GM12878 (cell line): ENCODE data around the gene ZNF768. TPM values are rescaled to one million over a fixed set of nuclear protein-coding genes. Genes with fewer than 3 reads are reported as not detected.

Experiments used
- ATAC-seq: fragments of 200-7000 bp; cut with Tn5 transposase; 3 replicates; pipeline ENCODE4 v1.9.1; 2020; ENCODE audit warnings: mild to moderate bottlenecking, moderate library complexity
- BruUV-seq: library from RNA; stranded (reverse); fragments of 400-500 nt; replicated peaks from 2 replicates; lab custom pipeline; 2021; lab: Mats Ljungman, UMichigan
- CTCF ChIA-PET: fragments of 300-600 bp; sonication (Branson Sonifier 250); formaldehyde crosslinking; extraction: SDS; loops from one replicate; lab custom pipeline; 2021; ENCODE audit warnings: inconsistent platforms; lab: Yijun Ruan, JAX
- POLR2A ChIA-PET: fragments of 350-600 bp; formaldehyde crosslinking; extraction: SDS; loops from one replicate; lab custom pipeline; 2021; ENCODE audit warnings: inconsistent platforms; lab: Charles Lee
- RAD21 ChIA-PET: fragments of 300-600 bp; sonication (Branson Sonifier 250); formaldehyde crosslinking; loops from one replicate; lab custom pipeline; 2023; ENCODE audit warnings: antibody characterized with exemption; ENCODE audit not compliant: unreplicated experiment; lab: Charles Lee
- SMC1A ChIA-PET: fragments of 300-600 bp; sonication (Branson Sonifier 250); formaldehyde crosslinking; loops from one replicate; lab custom pipeline; 2023; ENCODE audit not compliant: unreplicated experiment, uncharacterized antibody; lab: Charles Lee
- DNase-seq: peaks from one replicate; pipeline ENCODE4 v3.0.0-alpha.2; 2011; ENCODE audit warnings: low read depth, low spot score
- FAIRE-seq: peaks from 3 replicates; lab custom pipeline; 2011; peaks lifted over from hg19 to GRCh38; lab: Jason Lieb, UNC
- H2AFZ ChIP-seq: 2 replicates; pipeline ENCODE4 v1.6.0; 2011; ENCODE audit warnings: low read depth, low read length, control low read depth; ENCODE audit not compliant: control insufficient read depth
- H3K27ac ChIP-seq: 2 replicates; pipeline ENCODE4 v1.5.1; 2011; ENCODE audit warnings: control low read depth; ENCODE audit not compliant: control insufficient read depth, insufficient read depth
- H3K27me3 ChIP-seq, 2 experiments: replicated peaks in 1 of 2; 2 replicates each; pipeline versions ENCODE4 v1.6.0 to v1.6.1; 2011; ENCODE audit warnings: low read length in 1 of 2; ENCODE audit not compliant: control insufficient read depth in 2 of 2, insufficient read depth in 2 of 2
- H3K36me3 ChIP-seq, 2 experiments: 2 replicates each; pipeline ENCODE4 v1.5.1; 2011; ENCODE audit warnings: low read length in 1 of 2; ENCODE audit not compliant: control insufficient read depth in 2 of 2, insufficient read depth in 2 of 2
- H3K4me1 ChIP-seq: 2 replicates; pipeline ENCODE4 v1.6.1; 2011; ENCODE audit warnings: mild to moderate bottlenecking, low read length, moderate library complexity, mixed read lengths; ENCODE audit not compliant: control insufficient read depth, insufficient read depth
- H3K4me2 ChIP-seq: 2 replicates; pipeline ENCODE4 v1.6.0; 2011; ENCODE audit warnings: control low read depth; ENCODE audit not compliant: control insufficient read depth, insufficient read depth
- H3K4me3 ChIP-seq: fragments of 200-600 bp; sonication (generic); 2 replicates; pipeline ENCODE4 v1.5.1; 2016
- H3K79me2 ChIP-seq: 2 replicates; pipeline ENCODE4 v1.6.0; 2011; ENCODE audit warnings: low read length; ENCODE audit not compliant: control insufficient read depth, insufficient read depth
- H3K9ac ChIP-seq: 2 replicates; pipeline ENCODE4 v1.8.0; 2011; ENCODE audit warnings: low read length, control low read depth, mixed read lengths; ENCODE audit not compliant: control insufficient read depth, insufficient read depth
- H3K9me3 ChIP-seq: replicated peaks from 3 replicates; pipeline ENCODE4 v1.5.1; 2011; ENCODE audit warnings: mild to moderate bottlenecking, low read length; ENCODE audit not compliant: control insufficient read depth, insufficient read depth
- H4K20me1 ChIP-seq: 2 replicates; pipeline ENCODE4 v1.6.0; 2011; ENCODE audit not compliant: control insufficient read depth, insufficient read depth
- ATF3 ChIP-seq: IDR thresholded peaks from 2 replicates; pipeline ENCODE4 v1.6.1; 2011; ENCODE audit warnings: low read depth, mild to moderate bottlenecking, low read length, moderate library complexity, borderline replicate concordance; ENCODE audit errors: extremely low read depth
- CBX3 ChIP-seq: fragments of 200-600 bp; sonication (generic); IDR thresholded peaks from 2 replicates; pipeline ENCODE4 v1.6.1; 2016; ENCODE audit warnings: low read depth, borderline replicate concordance
- GATAD2B ChIP-seq: fragments of 450-650 bp; conservative IDR thresholded peaks from 2 replicates; pipeline ENCODE4 v1.6.1; 2017; ENCODE audit warnings: low read depth, mild to moderate bottlenecking, moderate library complexity
- JUND ChIP-seq: IDR thresholded peaks from 2 replicates; pipeline ENCODE4 v1.6.1; 2012; ENCODE audit warnings: low read depth, mild to moderate bottlenecking, low read length, improper control_type of control experiment, moderate library complexity
- MXI1 ChIP-seq: fragments of 150-350 bp; IDR thresholded peaks from 2 replicates; pipeline ENCODE4 v1.6.1; 2011; ENCODE audit warnings: low read depth, mild to moderate bottlenecking, inconsistent platforms, low read length, improper control_type of control experiment
- NFIC ChIP-seq: IDR thresholded peaks from 2 replicates; pipeline ENCODE4 v1.6.1; 2012; ENCODE audit warnings: low read depth, mild to moderate bottlenecking, inconsistent platforms, low read length, moderate library complexity
- PKNOX1 ChIP-seq: fragments of 450-650 bp; IDR thresholded peaks from 2 replicates; pipeline ENCODE4 v1.6.1; 2016; ENCODE audit warnings: mild to moderate bottlenecking
- TCF3 ChIP-seq: IDR thresholded peaks from 2 replicates; pipeline ENCODE4 v1.6.1; 2012; ENCODE audit warnings: low read depth, mild to moderate bottlenecking, low read length, borderline replicate concordance; ENCODE audit not compliant: insufficient read depth
- WGBS: methylation state at CpG from one replicate; pipeline ENCODE4 v1.1.6; 2016; ENCODE audit warnings: low lambda C conversion rate; ENCODE audit not compliant: insufficient replicate concordance, insufficient coverage; ENCODE audit errors: missing lambda C conversion rate; 5-methylcytosine and 5-hydroxymethylcytosine counted together
- in situ Hi-C: fragments of 300-500 bp; cut with MboI; formaldehyde crosslinking; loops from 9 replicates; pipeline ENCODE4 v1.14.3; 2018; ENCODE audit warnings: mixed read lengths
- intact Hi-C: fragments of 100-400 bp; cut with micrococcal nuclease; formaldehyde crosslinking; loops from one replicate; pipeline ENCODE4 v1.14.2; 2022; ENCODE audit not compliant: unreplicated experiment
- polyA plus RNA-seq, 11 experiments: library from polyadenylated mRNA; depleted of rRNA in 4 of 11; unstranded in 6 of 11; stranded (reverse) in 5 of 11; fragments of >200 nt; fragmentation: Nextera tagmentation in 4 of 11; fragmentation: Illumina TruSeq in 1 of 11; extraction: Ambion mirVana in 4 of 11; extraction: Trizol in 1 of 11; gene quantifications; 1 replicate in 1 of 11; 2 replicates in 10 of 11; pipeline versions ENCODE4 v1.2.1 to v1.2.3, GENCODE V29; 2011 to 2016; ENCODE audit warnings: inconsistent platforms in 2 of 11, missing spikeins in 2 of 11, low read depth in 1 of 11
- total RNA-seq, 4 experiments: library from RNA; depleted of rRNA in 3 of 4; stranded (reverse); fragments of >200 nt in 3 of 4; fragmentation: Illumina TruSeq in 1 of 4; extraction: Trizol in 1 of 4; gene quantifications; 2 replicates each; pipeline versions ENCODE4 v1.2.1 to v1.2.3, GENCODE V29; 2013 to 2021

ZNF768 gene
- total and polyA plus RNA-seq, 10 of the 15 experiments (the other 5 are each of a cell fraction or from before 2014, with no cell fraction given) = 0.05 to 23.1 (median 9.1) TPM

GRCh38 chr16:30548416-30549253, 22.3 kb upstream of the ZNF768 start:
- H3K4me1 ChIP-seq = no peaks in the 10 kb centered on the region
- H3K79me2 ChIP-seq = no peaks in the 10 kb centered on the region
- H3K9ac ChIP-seq = no peak overlapping the region
- peaks cover 0 to 3% of the 10 kb centered on the region in 2 experiments; a peak in 1 of 4 replicates for H3K36me3 ChIP-seq
- no peak for TF ChIP-seq ATF3
- ChIA-PET POLR2A (interaction anchor here (0.8 to 2.2 kb wide), 3 partner anchors 8 to 19 kb away, joined by 3 to 11 read pairs (median 4); no protein-coding TSS in a partner anchor), RAD21 (no interaction called here), SMC1A (interaction anchor here (1.0 to 1.8 kb wide), 2 partner anchors 9 to 13 kb away, joined by 3 to 8 read pairs; partner anchors contain the start of gene ZNF747), CTCF (interaction anchor here (1.1 to 1.5 kb wide), 3 partner anchors 7 to 50 kb away, joined by 4 to 9 read pairs (median 5); no protein-coding TSS in a partner anchor)
- H3K4me2 ChIP-seq = no peak overlapping the region
- no peaks in the 10 kb centered on the region for H3K9me3 ChIP-seq
- DNase-seq (no peak), ATAC-seq (no peak), FAIRE-seq (no peak)
- H4K20me1 ChIP-seq = no peaks in the 10 kb centered on the region
- BruUV-seq = no TSS peak
- no peaks in the 10 kb centered on the region for H3K27me3 ChIP-seq
- no peak overlapping the region for H3K4me3 ChIP-seq
- no peak overlapping the region for H3K27ac ChIP-seq
- in situ Hi-C loops = no loop called here
- intact Hi-C loops = no loop called here
- H2AFZ ChIP-seq = no peak overlapping the region
- WGBS = 67% methylated on average over 8 of the region's 8 CpGs

- RAD21 ChIA-PET = no interaction called here
- SMC1A ChIA-PET = interaction anchor here (0.7 to 0.8 kb wide), 2 partner anchors 11 kb away, joined by 3 read pairs; no protein-coding TSS in a partner anchor
- intact Hi-C loops = no loop called here
- Histone ChIP-seq H3K9me3 (no peaks in the 10 kb centered on the region), H2AFZ (no peak overlapping the region), H3K79me2 (no peaks in the 10 kb centered on the region)
- BruUV-seq = no TSS peak
- TF ChIP-seq GATAD2B (no peak), JUND (no peak), TCF3 (no peak), PKNOX1 (no peak), CBX3 (no peak), MXI1 (no peak), NFIC (no peak)
- TF ChIP-seq, all 136 proteins: peak for 0
- in situ Hi-C loops = no loop called here
- FAIRE-seq = no peak
- Histone ChIP-seq H3K27me3 (no peaks in the 10 kb centered on the region), H3K27ac (no peak overlapping the region), H3K4me2 (no peak overlapping the region), H3K4me3 (no peak overlapping the region), H3K36me3 (no peaks in the 10 kb centered on the region), H3K4me1 (no peaks in the 10 kb centered on the region), H3K9ac (no peak overlapping the region), H4K20me1 (no peaks in the 10 kb centered on the region)
- WGBS = 55% methylated on average over 8 of the region's 8 CpGs
- no peak for DNase-seq
- CTCF ChIA-PET = no interaction called here
- POLR2A ChIA-PET = interaction anchor here (1.3 kb wide), 1 partner anchor 10 kb away, joined by 4 read pairs; no protein-coding TSS in a partner anchor
- ATAC-seq = no peak
These were observed 19.7 kb upstream of the ZNF768 start for GRCh38 chr16:30546115-30546514.
